GM19328 (cell line): ENCODE measurements around the gene RAP2A.

Source experiments
- ATAC-seq: cut with Tn5 transposase; IDR thresholded peaks from one replicate; pipeline ENCODE4 v1.9.1; 2021; ENCODE audit warnings: mild to moderate bottlenecking, moderate library complexity; ENCODE audit not compliant: unreplicated experiment

RAP2A gene

GRCh38 chr13:97492684-97493371 lies 58.9 kb downstream of the RAP2A start:
- no peak for ATAC-seq

DNA sequence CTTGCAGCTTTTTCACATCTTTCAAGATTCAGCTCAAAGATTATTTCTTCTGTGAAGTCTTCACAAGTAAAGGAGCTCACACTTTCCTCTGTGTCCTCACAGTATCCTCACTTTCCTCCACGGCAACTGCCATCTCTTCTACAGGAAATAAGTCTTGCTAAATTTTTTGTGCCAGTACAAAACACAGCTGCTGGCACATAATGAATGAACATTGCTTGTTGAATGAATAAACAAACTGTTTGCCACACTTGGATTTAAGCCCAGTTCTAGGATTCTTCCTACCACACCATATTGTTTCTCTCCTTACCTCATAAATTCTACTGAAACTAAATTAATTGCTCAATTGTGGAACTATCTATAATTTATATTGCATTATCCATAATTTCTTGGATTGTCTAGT lies 59.5 kb downstream of the RAP2A start:
- no peak for ATAC-seq

- no peak for ATAC-seq
Observed at GRCh38 chr13:97495678-97496077, 61.7 kb downstream of the RAP2A start.

- ATAC-seq, result no peak
Observed at GRCh38 chr13:97496511-97496910, 62.5 kb downstream of the RAP2A start.

GRCh38 chr13:97497400-97497799 lies 63.4 kb downstream of the RAP2A start:
- no peak for ATAC-seq

DNA sequence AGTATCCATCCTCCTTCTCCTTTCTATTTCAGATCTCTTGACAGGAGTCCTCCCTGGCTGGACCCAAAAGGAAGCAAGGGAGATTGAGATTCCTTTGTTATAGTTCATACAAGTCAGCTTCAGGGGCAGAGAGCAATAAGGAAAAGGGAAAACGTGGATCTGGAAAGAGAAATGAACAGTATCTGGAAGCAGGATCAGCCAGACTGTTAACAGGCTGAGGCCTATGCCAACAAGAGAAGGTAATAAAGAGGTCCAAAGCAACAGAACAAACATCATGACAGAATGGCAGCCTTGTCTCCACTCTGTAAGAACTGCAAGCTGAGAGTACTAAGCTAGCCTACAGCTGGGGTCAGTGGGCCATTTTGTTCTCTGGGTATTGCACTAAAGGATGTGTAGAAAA lies 64.5 kb downstream of the RAP2A start:
- no peak for ATAC-seq

GRCh38 chr13:97499181-97499580 lies 65.2 kb downstream of the RAP2A start:
- no peak for ATAC-seq

- ATAC-seq, result no peak
Observed at GRCh38 chr13:97502181-97502580, 68.2 kb downstream of the RAP2A start.

DNA sequence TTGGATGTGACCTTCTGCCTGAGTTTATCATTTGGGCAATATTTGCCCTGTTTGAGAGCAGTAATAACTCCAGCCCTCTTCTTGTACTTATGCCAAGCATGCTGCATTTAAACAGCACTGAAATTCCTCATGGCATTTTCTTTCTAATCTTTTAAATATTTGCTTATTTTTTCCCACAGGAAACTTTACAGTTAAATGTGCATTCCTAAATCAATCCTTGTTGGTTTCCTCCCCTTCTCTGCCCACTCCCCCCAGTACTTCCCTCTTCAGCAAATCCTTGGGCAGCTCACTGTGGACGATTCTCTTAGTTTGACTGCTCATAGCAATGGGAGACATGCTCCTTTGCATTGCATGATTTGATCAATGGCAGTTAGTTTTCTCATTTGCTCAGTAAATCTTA lies 68.7 kb downstream of the RAP2A start:
- ATAC-seq, result no peak

GRCh38 chr13:97505017-97505416 lies 71.0 kb downstream of the RAP2A start:
- no peak for ATAC-seq

- no peak for ATAC-seq
Observed at GRCh38 chr13:97506511-97506910, 72.5 kb downstream of the RAP2A start.

DNA sequence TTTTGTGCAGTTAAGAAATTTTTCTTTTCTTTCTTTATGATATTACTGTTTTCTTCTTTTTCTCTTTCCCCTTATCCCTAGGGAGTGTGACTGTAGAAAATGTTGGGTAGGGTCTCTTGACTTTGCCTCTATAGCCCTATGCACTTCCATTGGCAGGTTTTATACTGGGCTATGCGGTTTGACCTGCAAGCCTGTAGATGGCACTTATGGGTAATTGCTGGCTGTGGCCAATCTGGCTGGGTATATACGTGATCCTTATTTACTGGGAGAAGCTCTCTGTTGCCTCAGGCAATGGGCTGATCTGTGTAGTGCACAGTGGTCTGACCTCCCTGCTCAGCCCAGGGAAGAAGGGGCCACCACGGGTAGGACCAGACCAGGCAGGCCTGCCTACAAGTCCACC lies 78.8 kb downstream of the RAP2A start:
- no peak for ATAC-seq

GRCh38 chr13:97515643-97516042 lies 81.7 kb downstream of the RAP2A start:
- no peak for ATAC-seq

DNA sequence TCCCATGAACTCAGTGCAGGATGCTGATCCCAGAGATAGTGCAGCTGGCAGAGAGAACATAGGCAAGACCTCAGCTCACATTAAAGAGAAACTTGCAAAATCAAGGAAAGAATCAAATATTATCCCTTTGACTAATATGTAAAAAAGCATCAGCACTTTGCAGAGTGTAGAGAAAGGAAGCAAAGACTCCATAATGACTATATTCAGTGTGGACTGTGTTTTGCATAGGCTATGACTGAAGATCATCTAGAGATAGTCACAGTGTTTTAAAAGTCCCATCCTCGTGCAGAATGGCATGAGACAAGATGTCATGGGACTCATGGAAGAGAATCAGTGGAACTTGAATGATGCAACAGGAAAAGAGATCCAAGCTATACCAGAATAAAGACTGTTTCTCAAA lies 84.0 kb downstream of the RAP2A start:
- ATAC-seq, result no peak
